ENCODE measurements around the gene TRIM59.

TRIM59 gene

GRCh38 chr3:160403796-160404470 lies 45.7 kb downstream of the TRIM59 start:
- Histone ChIP-seq H3K36me3 (ENCODE audit: insufficient read depth, low read length) (peaks cover 61% of the 10 kb centered on the region), H3K4me2 (ENCODE audit: low read depth, low read length, poor library complexity, severe bottlenecking) (peak overlapping the region; percentile 92), H3K27me3 (ENCODE audit: insufficient read depth, low read length, poor library complexity, severe bottlenecking) (peaks cover 14% of the 10 kb centered on the region), H3K79me2 (ENCODE audit: insufficient read depth, low read length) (peaks cover 97% of the 10 kb centered on the region), H3K9me2 (replicated peaks; ENCODE audit: low read depth, low read length) (no peaks in the 10 kb centered on the region), H3K9ac (ENCODE audit: low read depth, low read length, poor library complexity, severe bottlenecking) (peak overlapping the region; percentile 100), H4K20me1 (ENCODE audit: insufficient read depth, low read length, poor library complexity, severe bottlenecking) (peaks cover 85% of the 10 kb centered on the region), H3F3A (ENCODE audit: low read depth) (no peaks in the 10 kb centered on the region), H3K9me3 (ENCODE audit: insufficient read depth, low read depth, low read length) (no peaks in the 10 kb centered on the region), H2AFZ (ENCODE audit: low read length) (no peak overlapping the region), H3K4me1 (ENCODE audit: insufficient read depth, low read length, poor library complexity, severe bottlenecking) (peaks cover 44% of the 10 kb centered on the region), H3K4me3 (ENCODE audit: low read length, poor library complexity, severe bottlenecking) (peak overlapping the region; percentile 98)
- no peak for TF ChIP-seq CTCF (conservative IDR thresholded peaks at IDR 0.05; ENCODE audit: low read length)
- no peak for TF ChIP-seq EZH2phosphoT487 (IDR thresholded peaks at IDR 0.05; ENCODE audit: borderline replicate concordance)

DNA sequence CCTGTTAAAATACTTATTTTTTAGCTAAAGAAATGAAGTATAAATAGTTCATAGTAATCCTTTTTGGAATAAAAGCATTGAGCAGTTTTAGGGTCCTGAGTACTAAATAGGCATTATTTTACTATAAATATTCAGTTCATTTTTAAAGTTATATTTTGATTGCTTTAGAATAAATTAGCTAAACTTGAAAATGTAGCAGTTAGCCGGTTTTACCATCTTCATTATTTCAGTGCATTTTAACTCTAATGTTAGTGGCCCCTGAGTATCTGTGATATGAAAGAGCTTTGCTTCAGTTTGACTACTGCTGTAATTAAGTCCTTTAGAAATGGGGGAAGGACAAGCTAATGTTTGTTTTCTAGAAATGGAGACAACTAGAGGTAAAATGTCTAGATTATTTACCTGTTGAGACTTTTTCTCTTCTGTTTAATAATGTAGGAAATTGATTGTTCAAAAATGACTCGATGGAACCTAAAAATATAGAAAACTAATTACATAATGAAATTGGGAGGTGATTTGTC lies 46.5 kb downstream of the TRIM59 start:
- Histone ChIP-seq H3K79me2 (ENCODE audit: insufficient read depth, low read length) (peaks cover 97% of the 10 kb centered on the region), H3K9ac (ENCODE audit: low read depth, low read length, poor library complexity, severe bottlenecking) (peak overlapping the region; percentile 100), H3K4me3 (ENCODE audit: low read length, poor library complexity, severe bottlenecking) (peak overlapping the region; percentile 98), H3K4me1 (ENCODE audit: insufficient read depth, low read length, poor library complexity, severe bottlenecking) (peaks cover 38% of the 10 kb centered on the region), H3K36me3 (ENCODE audit: insufficient read depth, low read length) (peaks cover 53% of the 10 kb centered on the region), H3K4me2 (ENCODE audit: low read depth, low read length, poor library complexity, severe bottlenecking) (peak overlapping the region; percentile 92), H3K9me2 (replicated peaks; ENCODE audit: low read depth, low read length) (no peaks in the 10 kb centered on the region), H3K9me3 (ENCODE audit: insufficient read depth, low read depth, low read length) (no peaks in the 10 kb centered on the region), H4K20me1 (ENCODE audit: insufficient read depth, low read length, poor library complexity, severe bottlenecking) (peaks cover 83% of the 10 kb centered on the region), H3K27me3 (ENCODE audit: insufficient read depth, low read length, poor library complexity, severe bottlenecking) (peaks cover 14% of the 10 kb centered on the region), H2AFZ (ENCODE audit: low read length) (no peak overlapping the region), H3F3A (ENCODE audit: low read depth) (no peaks in the 10 kb centered on the region)
- TF ChIP-seq CTCF (conservative IDR thresholded peaks at IDR 0.05; ENCODE audit: low read length) (no peak), EZH2phosphoT487 (IDR thresholded peaks at IDR 0.05; ENCODE audit: borderline replicate concordance) (no peak)

GRCh38 chr3:160402221-160403027 lies 47.2 kb downstream of the TRIM59 start:
- H3K9me3 ChIP-seq (ENCODE audit: insufficient read depth, low read depth, low read length): no peaks in the 10 kb centered on the region
- H3K4me3 ChIP-seq (ENCODE audit: low read length, poor library complexity, severe bottlenecking): peak overlapping the region; percentile 98
- peak overlapping the region; percentile 100 for H3K9ac ChIP-seq (ENCODE audit: low read depth, low read length, poor library complexity, severe bottlenecking)
- H3K4me2 ChIP-seq (ENCODE audit: low read depth, low read length, poor library complexity, severe bottlenecking): peak overlapping the region; percentile 92
- H4K20me1 ChIP-seq (ENCODE audit: insufficient read depth, low read length, poor library complexity, severe bottlenecking): peaks cover 76% of the 10 kb centered on the region
- H3K4me1 ChIP-seq (ENCODE audit: insufficient read depth, low read length, poor library complexity, severe bottlenecking): peaks cover 38% of the 10 kb centered on the region
- H3K79me2 ChIP-seq (ENCODE audit: insufficient read depth, low read length): peaks cover 95% of the 10 kb centered on the region
- TF ChIP-seq CTCF (conservative IDR thresholded peaks at IDR 0.05; ENCODE audit: low read length) (no peak), EZH2phosphoT487 (IDR thresholded peaks at IDR 0.05; ENCODE audit: borderline replicate concordance) (no peak)
- no peaks in the 10 kb centered on the region for H3F3A ChIP-seq (ENCODE audit: low read depth)
- H2AFZ ChIP-seq (ENCODE audit: low read length): no peak overlapping the region
- peaks cover 14% of the 10 kb centered on the region for H3K27me3 ChIP-seq (ENCODE audit: insufficient read depth, low read length, poor library complexity, severe bottlenecking)
- H3K36me3 ChIP-seq (ENCODE audit: insufficient read depth, low read length): peaks cover 48% of the 10 kb centered on the region
- H3K9me2 ChIP-seq (replicated peaks; ENCODE audit: low read depth, low read length): no peaks in the 10 kb centered on the region
